Measurements from ENCODE around the gene PTPRK. TPM values are rescaled to one million over a fixed set of nuclear protein-coding genes. Genes with fewer than 3 reads are reported as not detected.

Gene PTPRK
- total RNA-seq, 4 donors from 2014 or later: 7.3 to 22.9 (median 13.0) TPM

- H3K4me1 ChIP-seq: peaks cover 6 to 8% of the 10 kb centered on the region in 2 donors
Observed at GRCh38 chr6:128351255-128351514, 169.2 kb downstream of the PTPRK start.

GRCh38 chr6:128350416-128351254, 169.8 kb downstream of the PTPRK start:
- Histone ChIP-seq H3K4me3 (no peak overlapping the region), H3K27ac (no peak overlapping the region)
- in situ Hi-C loops (cut with MboI; ENCODE audit: low sequenced_read_pairs in 4 of 4): no loop called here

More at GRCh38 chr6:128351255-128351514, 169.2 kb downstream of the PTPRK start:
- TF ChIP-seq CTCF (IDR thresholded peaks at IDR 0.05 in 4 of 5, conservative IDR thresholded peaks at IDR 0.05 in 1 of 5) (no peak), POLR2A (IDR thresholded peaks at IDR 0.05) (no peak)
- Histone ChIP-seq H3K27ac (no peak overlapping the region), H3K27me3 (no peaks in the 10 kb centered on the region), H3K4me3 (no peak overlapping the region), H3K9me3 (no peaks in the 10 kb centered on the region), H3K36me3 (no peaks in the 10 kb centered on the region)
- DNase-seq (no peak), ATAC-seq (no peak)
- intact Hi-C loops (cut with DNase I; ENCODE audit: low total_unique reads): no loop called here
- in situ Hi-C loops (cut with MboI; ENCODE audit: low sequenced_read_pairs in 4 of 4): no loop called here

GRCh38 chr6:128347123-128347522, 173.3 kb downstream of the PTPRK start:
- no peaks in the 10 kb centered on the region for H3K27me3 ChIP-seq
- no peaks in the 10 kb centered on the region for H3K36me3 ChIP-seq
- no peak for DNase-seq
- no peak overlapping the region for H3K4me3 ChIP-seq
- TF ChIP-seq POLR2A (IDR thresholded peaks at IDR 0.05) (no peak), CTCF (IDR thresholded peaks at IDR 0.05 in 4 of 5, conservative IDR thresholded peaks at IDR 0.05 in 1 of 5) (no peak)
- no peak for ATAC-seq
- in situ Hi-C loops (cut with MboI; ENCODE audit: low sequenced_read_pairs in 4 of 4): loop anchor here in 1 of 4 donors (25.0 kb wide), 1 partner anchor 610 kb away; no protein-coding TSS in a partner anchor
- intact Hi-C loops (cut with DNase I; ENCODE audit: low total_unique reads): no loop called here
- peaks cover 6 to 8% of the 10 kb centered on the region in 2 donors for H3K4me1 ChIP-seq
- no peaks in the 10 kb centered on the region for H3K9me3 ChIP-seq
- H3K27ac ChIP-seq: no peak overlapping the region

More at GRCh38 chr6:128350416-128351254, 169.8 kb downstream of the PTPRK start:
- no peaks in the 10 kb centered on the region for H3K27me3 ChIP-seq
- H3K4me1 ChIP-seq: peaks cover 6 to 8% of the 10 kb centered on the region in 2 donors
- TF ChIP-seq CTCF (IDR thresholded peaks at IDR 0.05 in 4 of 5, conservative IDR thresholded peaks at IDR 0.05 in 1 of 5): no peak
- no peak for TF ChIP-seq POLR2A (IDR thresholded peaks at IDR 0.05)
- ATAC-seq (peak; percentile 55 to 81), DNase-seq (no peak)
- no peaks in the 10 kb centered on the region for H3K9me3 ChIP-seq
- intact Hi-C loops (cut with DNase I; ENCODE audit: low total_unique reads): no loop called here
- H3K36me3 ChIP-seq: no peaks in the 10 kb centered on the region

GRCh38 chr6:128346569-128346968, 173.8 kb downstream of the PTPRK start:
- H3K9me3 ChIP-seq: no peaks in the 10 kb centered on the region
- in situ Hi-C loops (cut with MboI; ENCODE audit: low sequenced_read_pairs in 4 of 4): loop anchor here in 1 of 4 donors (25.0 kb wide), 1 partner anchor 609 kb away; no protein-coding TSS in a partner anchor
- ATAC-seq: no peak
- H3K4me3 ChIP-seq: no peak overlapping the region
- H3K27me3 ChIP-seq: no peaks in the 10 kb centered on the region
- TF ChIP-seq CTCF (IDR thresholded peaks at IDR 0.05 in 4 of 5, conservative IDR thresholded peaks at IDR 0.05 in 1 of 5): no peak
- TF ChIP-seq POLR2A (IDR thresholded peaks at IDR 0.05): no peak
- peaks cover 6 to 8% of the 10 kb centered on the region in 2 donors for H3K4me1 ChIP-seq
- no peak for DNase-seq
- no peaks in the 10 kb centered on the region for H3K36me3 ChIP-seq
- intact Hi-C loops (cut with DNase I; ENCODE audit: low total_unique reads): no loop called here
- no peak overlapping the region for H3K27ac ChIP-seq
